GM19463 (cell line): Measurements from ENCODE around the gene RAB6D.
"Not testable (repeated sequence)": the region's sequence is repeated elsewhere in the genome, so short reads cannot be mapped to it uniquely, and the experiment has no call there.

Experiments
- ATAC-seq: cut with Tn5 transposase; IDR thresholded peaks from one replicate; pipeline ENCODE4 v1.9.1; 2021; ENCODE audit warnings: mild to moderate bottlenecking, moderate library complexity; ENCODE audit not compliant: unreplicated experiment

The RAB6D gene

DNA sequence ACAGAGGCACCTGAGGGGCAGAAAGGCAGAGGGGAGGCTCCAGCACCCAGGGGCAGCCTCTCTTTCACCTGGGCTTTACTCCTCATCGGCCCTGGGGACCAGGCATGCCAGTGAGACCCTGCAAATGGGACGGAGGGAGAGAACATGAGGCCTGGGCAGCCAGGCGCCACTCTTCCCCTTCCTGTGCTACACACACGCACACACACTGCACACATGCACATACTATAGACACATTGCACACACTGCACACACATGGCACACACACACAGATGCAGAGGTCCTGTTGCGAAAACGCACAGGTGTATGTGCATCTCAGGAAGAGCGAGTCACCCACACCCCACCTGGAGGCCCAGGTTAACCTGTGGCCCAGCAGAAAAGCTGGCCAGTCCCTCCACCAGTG, 3.4 kb upstream of the RAB6D start:
- ATAC-seq = no peak

- no peak for ATAC-seq
Measured at GRCh38 chr2:131366643-131367042, 2.7 kb upstream of the RAB6D start.

- ATAC-seq = no peak
Measured at GRCh38 chr2:131365452-131365851, 1.5 kb upstream of the RAB6D start.

GRCh38 chr2:131363213-131363612, 755 bp downstream of the RAB6D start:
- not testable (repeated sequence) for ATAC-seq

- ATAC-seq = not testable (repeated sequence)
Measured at GRCh38 chr2:131361773-131362172, 2.2 kb downstream of the RAB6D start.

DNA sequence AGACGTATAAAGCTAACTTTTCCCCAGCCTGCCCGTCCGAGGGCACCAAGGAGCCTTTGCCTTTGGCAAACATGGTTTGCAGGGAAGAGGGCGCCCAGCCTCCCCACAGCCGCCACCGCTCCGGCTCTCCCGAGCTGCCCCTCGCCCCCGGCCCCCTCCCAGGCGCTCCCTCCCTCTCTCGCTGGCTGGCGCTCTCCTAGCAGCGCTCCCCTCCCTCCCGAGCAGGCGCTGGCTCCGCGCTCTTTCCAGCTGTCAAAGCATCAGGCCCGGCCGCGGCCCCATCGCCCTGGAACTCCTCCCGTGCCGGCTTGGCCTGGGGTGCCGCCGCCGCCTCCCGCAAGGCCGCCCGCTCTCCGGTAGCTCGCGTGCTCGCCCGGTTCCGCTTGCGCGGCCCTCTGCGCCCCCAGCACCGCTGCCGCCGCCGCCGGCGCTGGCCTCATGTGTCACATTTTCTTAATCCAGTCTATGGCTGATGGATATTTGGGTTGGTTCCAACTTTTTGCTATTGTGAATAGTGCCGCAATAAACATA, 10.7 kb downstream of the RAB6D start:
- ATAC-seq = not testable (repeated sequence)

DNA sequence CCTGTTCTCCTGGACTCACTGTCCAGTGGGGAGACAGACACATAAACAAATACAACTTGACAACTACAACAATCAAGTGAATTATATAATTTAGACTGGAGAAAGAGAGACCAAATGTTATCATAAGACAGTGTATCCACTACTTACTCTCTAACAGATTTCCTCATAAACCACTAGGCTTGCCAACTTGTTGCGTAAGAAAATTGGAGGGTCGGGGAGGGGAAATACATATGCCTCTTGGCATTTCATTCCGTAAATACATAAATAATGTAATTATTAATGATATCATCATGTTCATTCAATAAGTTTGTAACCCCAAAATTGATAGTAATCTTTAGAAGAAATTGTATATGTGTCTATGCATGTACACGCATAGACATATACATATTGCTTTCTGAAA, 14.9 kb downstream of the RAB6D start:
- ATAC-seq = no peak

DNA sequence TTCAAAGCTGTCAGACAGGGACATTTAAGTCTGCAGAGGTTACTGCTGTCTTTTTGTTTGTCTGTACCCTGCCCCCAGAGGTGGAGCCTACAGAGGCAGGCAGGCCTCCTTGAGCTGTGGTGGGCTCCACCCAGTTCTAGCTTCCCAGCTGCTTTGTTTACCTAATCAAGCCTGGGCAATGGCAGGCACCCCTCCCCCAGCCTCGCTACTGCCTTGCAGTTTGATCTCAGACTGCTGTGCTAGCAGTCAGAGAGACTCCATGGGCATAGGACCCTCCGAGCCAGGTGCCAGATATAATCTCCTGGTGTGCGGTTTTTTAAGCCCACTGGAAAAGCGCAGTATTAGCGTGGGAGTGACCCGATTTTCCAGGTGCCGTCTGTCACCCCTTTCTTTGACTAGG, 16.9 kb downstream of the RAB6D start:
- not testable (repeated sequence) for ATAC-seq

- ATAC-seq = not testable (repeated sequence)
Measured at GRCh38 chr2:131339307-131339706, 24.7 kb downstream of the RAB6D start.

- not testable (repeated sequence) for ATAC-seq
Measured at GRCh38 chr2:131335319-131335718, 28.6 kb downstream of the RAB6D start.

DNA sequence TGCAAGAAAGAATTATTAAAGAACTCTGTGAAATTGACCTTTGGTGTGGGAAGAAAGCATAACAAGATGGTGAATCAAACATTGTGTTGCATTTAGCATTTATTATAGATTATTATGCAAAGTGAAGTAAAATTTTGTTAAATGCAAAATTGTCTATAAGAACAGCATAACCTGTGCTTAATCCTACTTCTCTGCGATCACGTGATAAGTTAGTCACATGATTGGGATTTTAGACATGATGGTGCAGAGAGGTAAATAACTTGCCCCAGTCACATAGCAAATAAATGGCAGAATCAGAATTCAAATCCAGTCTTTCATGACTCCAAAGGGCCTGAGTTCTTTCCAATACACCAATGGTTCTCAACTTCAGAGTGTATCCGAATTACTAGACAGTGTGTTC, 31.3 kb downstream of the RAB6D start:
- not testable (repeated sequence) for ATAC-seq

DNA sequence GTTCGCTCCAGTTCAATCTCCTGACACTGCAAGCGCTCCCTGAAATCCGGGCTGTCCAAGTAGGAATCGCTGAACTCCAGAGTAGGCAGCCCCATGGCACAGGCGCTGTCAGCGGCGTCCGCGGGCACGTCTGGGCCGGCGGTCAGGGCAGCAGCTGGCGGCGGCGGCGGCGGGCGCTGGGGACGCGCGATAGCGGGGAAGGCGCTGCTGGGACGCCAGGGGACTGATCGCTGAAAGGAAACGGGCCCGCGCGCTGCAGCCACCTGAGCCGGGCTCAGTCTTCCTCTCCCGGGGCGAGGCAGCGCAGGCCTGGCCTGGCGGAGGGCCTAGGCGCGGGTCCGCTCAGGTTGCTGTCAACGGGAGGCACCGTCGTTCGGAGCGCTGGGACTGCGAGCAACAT, 33.0 kb downstream of the RAB6D start:
- not testable (repeated sequence) for ATAC-seq

- ATAC-seq = no peak
Measured at GRCh38 chr2:131322209-131322608, 41.8 kb downstream of the RAB6D start.

GRCh38 chr2:131321344-131321743, 42.6 kb downstream of the RAB6D start:
- not testable (repeated sequence) for ATAC-seq

GRCh38 chr2:131311001-131311400, 53.0 kb downstream of the RAB6D start:
- not testable (repeated sequence) for ATAC-seq
